Measurements from ENCODE around the gene EEA1.

DNA sequence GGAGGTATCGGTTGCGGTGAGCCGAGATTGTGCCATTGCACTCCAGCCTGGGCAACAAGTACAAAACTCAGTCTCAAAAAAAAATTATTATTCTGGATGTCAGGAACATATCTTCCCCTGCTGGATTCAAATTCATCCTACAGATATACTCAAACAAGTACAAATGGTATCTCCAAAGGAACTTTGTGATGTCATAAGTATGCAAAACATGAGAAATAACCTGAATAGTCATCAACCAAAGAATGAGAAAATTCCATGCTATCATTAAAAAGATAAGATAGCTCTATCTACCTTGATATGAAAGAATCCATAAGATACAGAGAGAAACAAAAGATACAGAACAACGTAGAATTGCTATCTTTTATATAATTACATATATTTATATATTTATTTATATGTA is 67.7 kb downstream of the EEA1 start:
- TF ChIP-seq EZH2phosphoT487 (conservative IDR thresholded peaks at IDR 0.05; ENCODE audit: low read length) = no peak
- TF ChIP-seq, protein P1, sequence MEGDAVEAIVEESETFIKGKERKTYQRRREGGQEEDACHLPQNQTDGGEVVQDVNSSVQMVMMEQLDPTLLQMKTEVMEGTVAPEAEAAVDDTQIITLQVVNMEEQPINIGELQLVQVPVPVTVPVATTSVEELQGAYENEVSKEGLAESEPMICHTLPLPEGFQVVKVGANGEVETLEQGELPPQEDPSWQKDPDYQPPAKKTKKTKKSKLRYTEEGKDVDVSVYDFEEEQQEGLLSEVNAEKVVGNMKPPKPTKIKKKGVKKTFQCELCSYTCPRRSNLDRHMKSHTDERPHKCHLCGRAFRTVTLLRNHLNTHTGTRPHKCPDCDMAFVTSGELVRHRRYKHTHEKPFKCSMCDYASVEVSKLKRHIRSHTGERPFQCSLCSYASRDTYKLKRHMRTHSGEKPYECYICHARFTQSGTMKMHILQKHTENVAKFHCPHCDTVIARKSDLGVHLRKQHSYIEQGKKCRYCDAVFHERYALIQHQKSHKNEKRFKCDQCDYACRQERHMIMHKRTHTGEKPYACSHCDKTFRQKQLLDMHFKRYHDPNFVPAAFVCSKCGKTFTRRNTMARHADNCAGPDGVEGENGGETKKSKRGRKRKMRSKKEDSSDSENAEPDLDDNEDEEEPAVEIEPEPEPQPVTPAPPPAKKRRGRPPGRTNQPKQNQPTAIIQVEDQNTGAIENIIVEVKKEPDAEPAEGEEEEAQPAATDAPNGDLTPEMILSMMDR (IDR thresholded peaks at IDR 0.05; ENCODE audit: insufficient read depth, low read length, poor library complexity, severe bottlenecking) = no peak
